GM23338 (cell line): ENCODE results near the gene DCAF16. TPM values are rescaled to one million over a fixed set of nuclear protein-coding genes. Genes with fewer than 3 reads are reported as not detected.

ENCODE experiments used
- CREB1 ChIP-seq: fragments of 250-450 bp; sonication (Bioruptor Pico); IDR thresholded peaks from 2 replicates; pipeline ENCODE4 v1.5.0; 2020; ENCODE audit warnings: low read depth, mild to moderate bottlenecking, moderate library complexity
- polyA plus RNA-seq: library from polyadenylated mRNA; unstranded; fragments of >200 nt; fragmentation: Nextera tagmentation; extraction: Ambion mirVana; gene quantifications from 2 replicates; pipeline ENCODE4 v1.2.1, GENCODE V29; 2016
- total RNA-seq: library from RNA; depleted of rRNA; stranded (reverse); fragments of >200 nt; shearing (Covaris generic); gene quantifications from 2 replicates; pipeline ENCODE4 v1.2.3, GENCODE V29; 2014; rRNA removed
- TF ChIP-seq, protein P1 (sequence below): fragments of 250-450 bp; sonication (Bioruptor Pico); IDR thresholded peaks from 2 replicates; pipeline ENCODE4 v1.5.0; 2020; ENCODE audit warnings: mild to moderate bottlenecking, moderate library complexity

The DCAF16 gene
- total and polyA plus RNA-seq, 2 experiments from 2014 or later: 28.7 to 46.3 TPM

DNA sequence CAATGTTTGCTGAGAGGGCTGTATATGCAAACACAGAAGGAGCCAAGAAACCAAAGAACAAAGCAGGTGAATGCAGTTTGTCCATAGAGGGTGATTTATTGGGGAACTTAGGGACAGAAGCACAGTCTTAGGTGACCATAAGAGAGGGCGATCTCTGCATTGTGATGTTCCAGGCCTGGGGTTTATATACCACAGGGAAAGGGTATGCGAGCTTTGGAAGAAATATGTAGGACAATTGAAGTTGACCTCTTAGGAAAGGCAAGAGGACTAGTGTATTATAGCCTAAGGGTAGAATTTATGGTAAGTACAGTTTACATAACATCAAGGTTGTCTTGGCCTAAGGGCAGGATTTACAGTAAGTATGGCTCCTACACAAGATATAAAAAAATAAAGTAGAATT is 56.9 kb downstream of the DCAF16 start (continued):
- TF ChIP-seq, protein P1, sequence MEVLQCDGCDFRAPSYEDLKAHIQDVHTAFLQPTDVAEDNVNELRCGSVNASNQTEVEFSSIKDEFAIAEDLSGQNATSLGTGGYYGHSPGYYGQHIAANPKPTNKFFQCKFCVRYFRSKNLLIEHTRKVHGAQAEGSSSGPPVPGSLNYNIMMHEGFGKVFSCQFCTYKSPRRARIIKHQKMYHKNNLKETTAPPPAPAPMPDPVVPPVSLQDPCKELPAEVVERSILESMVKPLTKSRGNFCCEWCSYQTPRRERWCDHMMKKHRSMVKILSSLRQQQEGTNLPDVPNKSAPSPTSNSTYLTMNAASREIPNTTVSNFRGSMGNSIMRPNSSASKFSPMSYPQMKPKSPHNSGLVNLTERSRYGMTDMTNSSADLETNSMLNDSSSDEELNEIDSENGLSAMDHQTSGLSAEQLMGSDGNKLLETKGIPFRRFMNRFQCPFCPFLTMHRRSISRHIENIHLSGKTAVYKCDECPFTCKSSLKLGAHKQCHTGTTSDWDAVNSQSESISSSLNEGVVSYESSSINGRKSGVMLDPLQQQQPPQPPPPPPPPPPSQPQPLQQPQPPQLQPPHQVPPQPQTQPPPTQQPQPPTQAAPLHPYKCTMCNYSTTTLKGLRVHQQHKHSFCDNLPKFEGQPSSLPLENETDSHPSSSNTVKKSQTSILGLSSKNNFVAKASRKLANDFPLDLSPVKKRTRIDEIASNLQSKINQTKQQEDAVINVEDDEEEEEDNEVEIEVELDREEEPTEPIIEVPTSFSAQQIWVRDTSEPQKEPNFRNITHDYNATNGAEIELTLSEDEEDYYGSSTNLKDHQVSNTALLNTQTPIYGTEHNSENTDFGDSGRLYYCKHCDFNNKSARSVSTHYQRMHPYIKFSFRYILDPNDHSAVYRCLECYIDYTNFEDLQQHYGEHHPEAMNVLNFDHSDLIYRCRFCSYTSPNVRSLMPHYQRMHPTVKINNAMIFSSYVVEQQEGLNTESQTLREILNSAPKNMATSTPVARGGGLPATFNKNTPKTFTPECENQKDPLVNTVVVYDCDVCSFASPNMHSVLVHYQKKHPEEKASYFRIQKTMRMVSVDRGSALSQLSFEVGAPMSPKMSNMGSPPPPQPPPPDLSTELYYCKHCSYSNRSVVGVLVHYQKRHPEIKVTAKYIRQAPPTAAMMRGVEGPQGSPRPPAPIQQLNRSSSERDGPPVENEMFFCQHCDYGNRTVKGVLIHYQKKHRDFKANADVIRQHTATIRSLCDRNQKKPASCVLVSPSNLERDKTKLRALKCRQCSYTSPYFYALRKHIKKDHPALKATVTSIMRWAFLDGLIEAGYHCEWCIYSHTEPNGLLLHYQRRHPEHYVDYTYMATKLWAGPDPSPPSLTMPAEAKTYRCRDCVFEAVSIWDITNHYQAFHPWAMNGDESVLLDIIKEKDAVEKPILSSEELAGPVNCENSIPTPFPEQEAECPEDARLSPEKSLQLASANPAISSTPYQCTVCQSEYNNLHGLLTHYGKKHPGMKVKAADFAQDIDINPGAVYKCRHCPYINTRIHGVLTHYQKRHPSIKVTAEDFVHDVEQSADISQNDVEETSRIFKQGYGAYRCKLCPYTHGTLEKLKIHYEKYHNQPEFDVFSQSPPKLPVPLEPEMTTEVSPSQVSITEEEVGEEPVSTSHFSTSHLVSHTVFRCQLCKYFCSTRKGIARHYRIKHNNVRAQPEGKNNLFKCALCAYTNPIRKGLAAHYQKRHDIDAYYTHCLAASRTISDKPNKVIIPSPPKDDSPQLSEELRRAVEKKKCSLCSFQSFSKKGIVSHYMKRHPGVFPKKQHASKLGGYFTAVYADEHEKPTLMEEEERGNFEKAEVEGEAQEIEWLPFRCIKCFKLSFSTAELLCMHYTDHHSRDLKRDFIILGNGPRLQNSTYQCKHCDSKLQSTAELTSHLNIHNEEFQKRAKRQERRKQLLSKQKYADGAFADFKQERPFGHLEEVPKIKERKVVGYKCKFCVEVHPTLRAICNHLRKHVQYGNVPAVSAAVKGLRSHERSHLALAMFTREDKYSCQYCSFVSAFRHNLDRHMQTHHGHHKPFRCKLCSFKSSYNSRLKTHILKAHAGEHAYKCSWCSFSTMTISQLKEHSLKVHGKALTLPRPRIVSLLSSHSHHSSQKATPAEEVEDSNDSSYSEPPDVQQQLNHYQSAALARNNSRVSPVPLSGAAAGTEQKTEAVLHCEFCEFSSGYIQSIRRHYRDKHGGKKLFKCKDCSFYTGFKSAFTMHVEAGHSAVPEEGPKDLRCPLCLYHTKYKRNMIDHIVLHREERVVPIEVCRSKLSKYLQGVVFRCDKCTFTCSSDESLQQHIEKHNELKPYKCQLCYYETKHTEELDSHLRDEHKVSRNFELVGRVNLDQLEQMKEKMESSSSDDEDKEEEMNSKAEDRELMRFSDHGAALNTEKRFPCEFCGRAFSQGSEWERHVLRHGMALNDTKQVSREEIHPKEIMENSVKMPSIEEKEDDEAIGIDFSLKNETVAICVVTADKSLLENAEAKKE (CRISPR knock-in tag): no peak
- no peak for TF ChIP-seq CREB1 (CRISPR knock-in tag)

Other genes with a start within 250 kb of the DCAF16 start
- 46.4 and 63.6 TPM in 2 replicates for gene LAP3, start 233.6 kb downstream of the DCAF16 start, total RNA-seq
- 23.6 and 28.6 TPM in 2 replicates for gene LAP3, start 233.6 kb downstream of the DCAF16 start, polyA plus RNA-seq
- gene MED28, start 196.1 kb downstream of the DCAF16 start, total RNA-seq: 24.0 and 25.8 TPM in 2 replicates
- gene MED28, start 196.1 kb downstream of the DCAF16 start, polyA plus RNA-seq: 51.9 and 60.9 TPM in 2 replicates
- gene FAM184B, start 29.1 kb downstream of the DCAF16 start, total RNA-seq: 0.31 and 0.49 TPM in 2 replicates
- 0.11 and 0.19 TPM in 2 replicates for gene FAM184B, start 29.1 kb downstream of the DCAF16 start, polyA plus RNA-seq
- 40.9 and 45.8 TPM in 2 replicates for gene NCAPG, start 222 bp upstream of the DCAF16 start, total RNA-seq
- gene NCAPG, start 222 bp upstream of the DCAF16 start, polyA plus RNA-seq: 18.7 and 24.4 TPM in 2 replicates
- gene LCORL, start 211.0 kb upstream of the DCAF16 start, total RNA-seq: 24.2 and 28.7 TPM in 2 replicates
- gene LCORL, start 211.0 kb upstream of the DCAF16 start, polyA plus RNA-seq: 18.0 and 21.0 TPM in 2 replicates